Stimulated activated CD4-positive, alpha-beta T cell treated with anti-CD3 and anti-CD28 coated beads, Interleukin-12 subunit alpha, Interleukin-12 subunit beta, amount 100 ng/mL, for 48 hours (primary cell): ENCODE measurements around the gene SPDYE5.

ENCODE experiments used
- DNase-seq, 3 donors: peaks; one replicate each; pipeline ENCODE4 v3.0.0-alpha.2; 2020; ENCODE audit warnings: low read depth in 2 of 3, low spot score in 1 of 3

Gene SPDYE5

GRCh38 chr7:75536491-75536890 lies 44.4 kb downstream of the SPDYE5 start:
- no peak for DNase-seq

GRCh38 chr7:75536940-75537538 lies 44.9 kb downstream of the SPDYE5 start:
- DNase-seq: no peak

- no peak for DNase-seq
Measured at GRCh38 chr7:75537731-75538130, 45.6 kb downstream of the SPDYE5 start.

GRCh38 chr7:75546237-75547015 lies 54.3 kb downstream of the SPDYE5 start:
- DNase-seq: no peak
